Islet of Langerhans (tissue), 1 donor: Measurements from ENCODE around the gene TAPT1.
"Not testable (repeated sequence)": the region's sequence is repeated elsewhere in the genome, so short reads cannot be mapped to it uniquely, and the experiment has no call there.

Experiments
- FAIRE-seq: peaks from one replicate; lab custom pipeline; 2011; peaks lifted over from hg19 to GRCh38; lab: Jason Lieb, UNC

The TAPT1 gene

DNA sequence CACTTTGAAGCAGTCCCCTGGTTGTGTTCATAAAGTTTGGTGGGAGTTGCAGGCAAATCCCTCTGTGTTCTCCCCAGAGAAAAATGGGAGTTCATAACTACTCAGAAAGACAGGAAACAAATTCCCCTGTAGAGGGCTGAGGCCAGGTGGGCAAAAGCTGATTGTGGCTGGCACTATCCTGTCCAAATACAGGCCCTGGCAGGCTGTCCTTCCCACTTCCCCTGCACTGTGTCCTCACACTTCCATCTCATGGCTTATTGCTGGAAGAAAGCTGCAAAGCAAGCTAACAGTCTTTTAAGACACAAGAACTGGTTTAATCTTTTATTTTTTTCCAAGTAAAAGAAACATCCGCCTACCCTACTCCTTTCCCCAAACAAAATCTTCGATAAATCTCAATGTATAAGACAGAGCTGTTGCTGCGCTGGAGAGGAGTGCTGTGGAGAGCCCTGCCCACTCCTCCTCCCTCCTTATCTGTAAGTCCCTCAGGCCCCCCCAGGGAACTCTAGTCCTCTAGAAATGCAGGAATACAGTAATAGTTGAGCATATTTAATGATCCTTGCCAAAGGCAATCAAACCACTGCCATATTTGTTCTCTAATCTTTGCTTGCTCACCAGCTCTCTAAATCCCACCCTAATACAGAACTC, 14.0 kb downstream of the TAPT1 start:
- no peak for FAIRE-seq

DNA sequence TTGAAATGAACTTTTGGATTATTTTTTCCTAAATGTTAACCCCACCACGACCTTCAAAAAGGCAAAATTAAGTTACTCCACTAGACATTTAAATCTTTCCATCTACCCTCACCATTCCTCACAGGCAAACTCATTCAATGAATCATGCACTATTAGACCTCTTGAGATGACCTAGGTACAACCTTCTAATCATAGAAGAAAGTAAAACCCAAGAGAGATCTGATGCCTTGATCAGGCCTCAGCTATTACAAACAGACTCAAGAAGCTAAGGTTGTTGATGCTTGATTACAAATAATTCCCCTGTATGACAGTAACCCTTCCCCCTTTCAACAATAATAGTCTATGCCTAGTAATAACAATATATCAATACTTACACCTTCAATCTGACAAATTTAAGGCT, 18.9 kb downstream of the TAPT1 start:
- FAIRE-seq = no peak

- no peak for FAIRE-seq
Measured at GRCh38 chr4:16206848-16207247, 19.4 kb downstream of the TAPT1 start.

- FAIRE-seq = no peak
Measured at GRCh38 chr4:16206301-16206700, 20.0 kb downstream of the TAPT1 start.

- FAIRE-seq = peak; percentile 95
Measured at GRCh38 chr4:16205298-16206164, 20.7 kb downstream of the TAPT1 start.

DNA sequence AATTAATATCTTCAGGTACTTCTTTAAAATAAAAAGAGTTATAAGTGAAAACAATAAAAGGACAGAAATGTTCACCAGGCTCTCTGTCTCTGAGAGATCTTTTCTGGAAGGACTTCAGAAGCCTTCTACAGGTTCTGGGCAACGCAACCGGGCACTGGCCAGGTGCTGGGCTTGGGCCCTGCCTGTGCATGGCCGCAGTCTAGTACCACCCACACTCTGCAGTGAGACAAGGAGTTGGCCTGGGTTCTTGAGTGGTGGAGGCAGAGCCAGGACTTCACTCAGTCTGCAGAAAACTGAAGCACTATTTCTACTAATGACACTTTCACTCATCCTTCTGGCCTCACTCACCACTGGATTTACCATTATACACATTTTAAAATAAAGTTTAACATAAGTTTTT, 21.8 kb downstream of the TAPT1 start:
- no peak for FAIRE-seq

DNA sequence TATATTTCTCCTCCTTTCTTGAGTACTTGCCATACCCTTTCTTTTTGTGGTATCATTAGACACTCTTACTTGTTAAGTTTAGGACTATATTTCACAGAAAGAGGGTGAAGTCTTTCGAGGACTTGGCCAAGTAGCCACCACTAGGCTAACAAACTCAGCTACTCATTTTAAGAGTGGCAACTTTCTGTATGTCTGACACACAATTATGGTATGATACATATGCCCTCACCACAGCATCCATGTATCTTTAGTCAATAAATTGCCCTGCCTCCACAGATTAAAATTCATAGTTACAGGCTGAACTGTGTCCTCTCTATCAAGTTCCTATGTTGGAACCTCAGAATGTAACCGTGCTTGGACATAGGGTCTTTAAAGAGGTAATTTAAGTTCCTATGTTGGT, 23.2 kb downstream of the TAPT1 start:
- no peak for FAIRE-seq

DNA sequence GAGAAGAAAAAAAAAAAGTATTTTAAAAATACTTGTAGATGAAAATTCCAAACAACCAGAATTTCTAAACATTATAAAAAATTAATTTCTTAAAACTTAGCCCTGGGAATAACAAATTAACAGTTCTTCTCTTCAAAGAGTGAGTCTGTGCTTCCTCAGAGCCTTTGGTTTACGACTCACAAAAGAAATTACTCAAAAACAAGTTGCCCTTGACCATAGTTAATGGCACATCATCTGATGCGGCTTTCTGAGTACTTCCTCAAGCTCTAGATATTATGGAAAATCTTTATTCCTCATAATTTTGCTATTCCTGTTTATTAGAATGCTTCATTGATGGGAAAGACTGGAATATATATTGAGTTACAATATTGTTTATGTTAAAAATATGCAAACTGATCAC, 23.7 kb downstream of the TAPT1 start:
- FAIRE-seq = no peak

- FAIRE-seq = peak; percentile 97
Measured at GRCh38 chr4:16199093-16199492, 27.2 kb downstream of the TAPT1 start.

GRCh38 chr4:16197876-16198665, 28.2 kb downstream of the TAPT1 start:
- FAIRE-seq = no peak

DNA sequence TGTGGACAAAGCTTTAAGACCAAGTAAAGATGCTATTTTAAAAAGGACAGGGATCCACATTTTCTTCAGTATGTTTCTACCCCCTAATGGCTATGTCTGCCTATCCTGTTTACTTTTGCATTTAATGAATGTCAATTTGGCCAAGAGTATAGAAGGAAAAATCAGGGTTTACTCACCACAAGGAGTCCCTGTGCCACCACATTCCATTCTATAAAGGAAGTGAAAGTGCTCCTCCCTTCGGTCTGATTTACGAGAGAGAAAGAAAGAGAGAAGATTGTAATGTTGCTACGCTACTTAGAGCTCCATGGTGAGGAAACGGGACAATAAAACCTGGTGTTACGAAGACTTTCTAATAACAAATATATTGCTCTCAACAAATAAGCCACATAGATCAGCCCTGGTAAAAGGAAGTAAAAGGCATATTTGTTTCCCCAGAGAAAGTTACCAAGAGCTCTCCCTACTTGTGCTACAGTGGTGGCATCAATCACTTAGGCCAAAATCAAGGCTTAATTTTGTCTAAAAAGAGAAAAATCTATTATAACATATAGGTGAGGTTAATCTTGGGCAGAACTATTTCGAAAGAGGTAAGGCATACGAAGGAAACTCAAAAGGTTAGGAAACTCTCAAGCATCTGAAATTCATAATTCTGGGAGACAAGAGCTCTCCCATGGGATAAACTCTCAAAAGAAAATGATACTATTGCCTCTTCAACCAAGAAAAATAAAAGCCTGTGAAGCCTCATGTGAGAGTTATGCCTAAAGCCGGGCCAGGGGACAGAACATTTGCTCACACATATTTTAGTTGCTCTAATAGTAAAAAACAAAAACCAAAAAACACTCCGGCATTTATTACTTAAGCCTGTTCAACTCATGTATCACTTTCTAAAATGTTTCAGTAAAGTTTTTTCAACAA, 29.5 kb downstream of the TAPT1 start:
- peak; percentile 24 for FAIRE-seq

- no peak for FAIRE-seq
Measured at GRCh38 chr4:16195209-16195608, 31.1 kb downstream of the TAPT1 start.

DNA sequence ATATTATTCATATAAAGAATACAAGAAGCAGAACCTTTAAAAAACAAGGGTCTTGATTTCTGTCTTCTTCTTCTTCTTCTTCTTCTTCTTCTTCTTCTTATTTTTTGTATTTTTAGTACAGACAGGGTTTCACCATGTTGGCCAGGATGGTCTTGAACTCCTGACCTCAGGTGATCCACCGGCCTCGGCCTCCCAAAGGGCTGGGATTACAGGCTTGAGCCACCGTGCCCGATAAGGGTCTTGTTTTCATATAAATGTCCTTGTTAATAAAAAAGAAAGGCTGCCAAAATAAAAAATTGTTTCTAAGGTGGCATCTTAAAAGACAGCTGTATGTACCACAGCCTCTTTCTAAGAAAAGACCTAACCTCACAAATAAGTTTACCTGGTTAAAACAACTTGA, 31.5 kb downstream of the TAPT1 start:
- not testable (repeated sequence) for FAIRE-seq

- FAIRE-seq = no peak
Measured at GRCh38 chr4:16194214-16194613, 32.1 kb downstream of the TAPT1 start.

DNA sequence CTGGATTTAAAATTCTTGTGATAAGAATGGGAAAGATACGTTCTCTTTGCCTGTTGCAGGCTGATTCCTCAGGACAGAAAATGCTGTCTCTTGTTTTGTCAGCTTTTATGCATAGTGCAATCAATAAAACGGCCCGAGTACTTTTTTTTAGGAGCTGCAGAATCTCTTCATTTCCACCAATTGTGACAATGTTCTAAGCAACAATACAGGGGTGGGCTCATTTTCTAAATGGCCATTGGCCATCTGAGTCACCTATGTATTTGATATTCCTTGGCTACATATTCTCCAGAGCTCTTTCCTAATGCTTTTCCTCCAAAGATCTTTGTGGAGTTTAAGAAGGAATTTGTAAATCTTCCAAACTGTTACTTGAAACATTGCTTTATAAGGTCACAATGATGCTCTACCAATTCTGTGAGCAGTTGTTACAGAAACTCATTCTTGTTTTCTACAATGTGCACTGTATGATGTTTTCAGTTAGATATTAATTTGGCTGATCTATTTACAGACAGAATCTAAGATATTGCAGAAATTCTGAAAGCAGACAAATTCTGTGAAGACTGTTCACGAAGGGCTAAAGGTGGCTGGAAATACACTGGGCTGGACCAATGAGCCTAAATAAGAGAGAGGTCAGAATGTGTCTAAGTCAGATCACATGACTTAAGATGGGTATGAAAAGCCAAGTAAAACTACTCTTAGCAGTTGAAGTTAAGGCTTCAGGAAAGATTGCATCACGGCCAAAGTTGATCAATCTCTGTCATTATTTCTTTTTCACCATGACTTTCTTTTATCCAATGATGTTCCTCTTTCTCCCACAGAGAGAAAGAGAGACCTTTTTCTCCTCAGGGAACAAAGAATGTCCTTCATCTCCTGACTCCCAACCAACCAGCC, 33.4 kb downstream of the TAPT1 start:
- no peak for FAIRE-seq

DNA sequence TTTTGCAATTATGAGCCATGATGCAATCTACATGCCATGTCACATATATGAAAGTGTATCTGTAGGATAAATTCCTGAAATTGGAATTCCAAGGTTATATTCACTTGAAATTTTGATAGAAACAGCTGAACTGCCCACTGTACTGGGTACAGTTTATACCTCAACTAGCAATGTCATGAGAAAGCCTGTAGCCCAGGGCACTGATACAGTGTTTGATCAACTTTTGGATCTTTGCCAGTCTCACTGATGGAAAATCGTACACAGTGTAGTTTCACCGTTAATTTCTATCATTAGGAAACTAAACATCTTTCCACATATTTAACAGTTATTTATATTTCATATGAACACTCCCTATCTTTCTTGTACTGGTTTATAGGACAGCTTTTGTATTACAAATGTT, 34.2 kb downstream of the TAPT1 start:
- FAIRE-seq = no peak

DNA sequence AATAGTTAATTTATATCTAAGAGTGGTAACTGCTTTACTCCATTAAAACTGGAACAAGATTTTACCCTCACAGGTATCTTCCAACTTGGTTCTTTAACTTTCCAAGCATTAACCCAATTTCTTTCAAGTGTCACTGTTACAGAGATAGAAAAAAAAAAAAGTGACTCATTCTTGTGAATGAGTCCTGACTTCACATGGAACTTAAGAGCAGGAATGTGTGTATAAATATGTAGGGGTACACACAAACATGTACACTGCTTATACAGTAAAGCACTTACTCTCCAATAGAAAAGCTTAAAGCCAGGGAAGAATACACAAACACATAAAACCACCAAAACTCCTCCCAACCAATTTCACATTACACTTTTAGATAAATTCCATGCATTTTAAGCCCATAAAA, 38.8 kb downstream of the TAPT1 start:
- FAIRE-seq = peak; percentile 60

GRCh38 chr4:16186986-16187385, 39.3 kb downstream of the TAPT1 start:
- no peak for FAIRE-seq

DNA sequence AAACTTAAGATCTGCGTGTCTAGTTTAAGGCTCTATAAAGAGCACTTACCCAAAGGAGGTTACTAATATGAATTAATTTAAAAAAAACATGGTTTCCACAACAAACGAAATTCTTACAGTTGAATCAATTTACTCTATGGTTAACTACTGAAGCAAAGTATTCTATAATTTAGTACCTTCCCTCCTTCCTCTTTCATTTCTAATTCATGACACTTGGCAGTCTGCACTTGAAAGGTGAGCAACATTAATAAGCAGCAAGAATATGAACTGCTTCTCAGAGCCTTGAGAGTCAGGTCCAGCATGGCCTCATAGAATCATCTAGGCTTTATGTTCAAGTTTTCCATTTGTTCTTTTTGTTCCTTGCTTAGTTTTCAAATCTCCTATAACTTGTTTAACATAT, 42.7 kb downstream of the TAPT1 start:
- no peak for FAIRE-seq

GRCh38 chr4:16176621-16177020, 49.6 kb downstream of the TAPT1 start:
- no peak for FAIRE-seq

DNA sequence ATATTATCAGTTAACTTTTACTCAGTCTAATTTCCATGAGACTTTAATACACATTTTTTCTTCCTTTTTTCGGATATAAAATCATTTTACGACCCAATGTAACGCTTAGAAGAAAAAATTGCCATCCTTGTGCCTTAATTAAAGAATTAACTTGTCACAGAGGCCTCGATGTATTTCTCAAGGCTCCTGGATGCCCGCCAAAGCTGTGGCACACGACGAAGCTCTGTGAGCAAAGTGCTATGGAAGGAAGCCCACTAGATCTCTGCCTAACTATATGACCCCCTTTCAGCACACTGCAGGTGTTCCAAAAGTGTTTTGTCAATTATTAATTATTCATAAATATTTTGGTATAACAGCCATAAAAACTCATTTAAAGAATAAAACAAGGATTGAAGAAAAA, 54.4 kb downstream of the TAPT1 start:
- peak; percentile 24 for FAIRE-seq
